Smooth muscle cell of the brain vasculature (primary cell): Measurements from ENCODE around the gene MROH7.

Experiments used
- DNase-seq: peaks from one replicate; pipeline ENCODE4 v3.0.0-alpha.2; 2012; ENCODE audit warnings: low read depth, low spot score

MROH7 gene

DNA sequence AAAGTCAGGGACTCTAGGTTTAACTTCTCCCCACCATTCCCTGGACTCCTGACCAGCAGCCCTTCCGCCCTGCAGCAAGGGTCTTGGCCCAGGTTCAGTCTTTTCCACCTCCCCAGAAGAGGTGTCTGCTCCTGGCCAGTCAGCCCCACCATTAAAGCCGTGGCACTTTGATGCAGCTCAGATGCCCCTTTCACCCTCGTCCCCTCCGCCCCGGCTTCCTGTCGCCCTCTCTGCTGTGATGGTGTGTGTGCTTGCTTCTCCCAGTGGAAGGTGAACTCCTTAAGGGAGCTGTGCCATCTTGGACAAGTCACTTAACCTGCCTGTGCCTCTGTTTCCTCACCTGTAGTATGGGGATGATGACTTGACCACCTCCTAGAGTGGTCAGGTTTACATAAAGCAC, 56.3 kb downstream of the MROH7 start:
- no peak for DNase-seq

DNA sequence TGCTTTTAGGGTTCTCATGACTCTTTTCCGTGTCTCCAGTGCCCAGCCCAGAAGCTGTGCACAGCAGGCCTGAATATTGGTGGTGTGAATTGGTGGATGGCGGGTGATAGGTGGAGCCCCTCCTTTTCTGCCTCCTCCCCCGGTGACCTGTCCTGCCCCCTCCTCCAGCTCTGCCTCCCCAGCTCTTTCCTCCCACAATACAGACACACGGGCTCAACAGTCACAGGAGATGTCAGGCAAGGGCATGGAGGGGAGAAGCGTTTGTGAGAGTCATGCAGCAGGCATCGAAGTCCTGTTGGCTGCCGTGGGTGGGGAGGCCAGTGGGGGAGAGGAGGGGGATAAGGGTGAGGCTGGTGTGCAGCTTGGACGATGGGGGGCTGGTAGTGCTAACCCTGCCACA, 56.8 kb downstream of the MROH7 start:
- DNase-seq = no peak

DNA sequence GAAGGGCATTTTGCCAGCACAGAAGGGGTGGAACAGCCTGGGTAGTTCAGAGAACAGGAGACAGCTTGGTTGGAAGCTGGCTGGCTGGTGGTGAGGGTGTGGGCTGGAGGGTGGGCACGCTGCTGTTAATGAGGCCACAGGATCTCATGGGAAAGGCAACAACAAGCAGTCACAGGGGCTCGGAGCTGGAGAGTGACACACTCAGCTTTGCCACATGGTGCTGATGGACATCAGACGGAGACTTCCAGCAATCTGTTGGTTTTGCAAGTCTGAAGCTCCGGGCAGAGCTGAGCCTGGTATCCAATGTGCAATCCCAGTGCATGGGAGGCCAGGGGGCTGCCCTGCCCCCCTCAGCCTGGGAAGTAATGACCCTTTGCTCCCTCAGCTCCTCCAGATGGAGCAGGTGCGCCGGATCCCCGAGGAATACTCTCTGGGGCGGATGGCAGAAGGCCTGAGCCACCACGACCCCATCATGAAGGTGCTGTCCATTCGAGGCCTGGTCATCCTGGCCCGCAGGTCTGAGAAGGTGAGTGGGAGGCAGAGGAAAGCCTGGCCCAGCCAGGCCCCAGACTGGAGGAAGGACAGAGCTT, 58.4 kb downstream of the MROH7 start:
- no peak for DNase-seq

DNA sequence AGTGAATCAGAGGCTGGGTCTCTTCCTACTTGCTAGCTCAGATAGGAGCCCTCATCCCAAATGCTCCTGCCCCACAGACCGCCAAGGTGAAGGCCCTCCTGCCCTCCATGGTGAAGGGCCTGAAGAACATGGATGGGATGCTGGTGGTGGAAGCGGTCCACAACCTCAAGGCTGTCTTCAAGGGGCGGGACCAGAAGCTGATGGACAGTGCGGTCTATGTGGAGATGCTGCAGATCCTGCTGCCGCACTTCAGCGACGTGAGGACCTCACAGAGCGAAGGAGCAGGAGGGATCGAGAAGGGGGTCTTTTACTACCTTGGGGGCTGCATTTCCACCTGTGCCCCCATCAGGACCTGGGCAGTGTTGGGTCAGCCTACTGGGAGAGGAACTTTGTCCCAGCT, 59.5 kb downstream of the MROH7 start:
- DNase-seq = no peak

DNA sequence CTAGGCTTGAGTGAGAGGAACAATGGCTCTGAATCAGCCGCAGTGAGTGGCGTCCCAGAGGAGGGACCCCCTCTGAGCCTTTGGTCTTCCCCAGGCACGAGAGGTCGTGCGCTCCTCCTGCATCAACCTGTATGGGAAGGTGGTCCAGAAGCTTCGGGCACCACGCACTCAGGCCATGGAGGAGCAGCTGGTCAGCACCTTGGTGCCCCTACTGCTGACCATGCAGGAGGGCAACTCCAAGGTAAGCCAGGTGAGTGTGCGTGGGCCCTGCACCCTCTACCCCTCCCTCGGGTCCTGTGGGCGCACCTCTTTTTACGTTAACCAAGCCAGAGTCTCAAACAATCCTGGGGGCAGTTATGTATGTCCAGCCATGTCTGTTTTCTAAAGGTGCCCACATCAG, 60.4 kb downstream of the MROH7 start:
- no peak for DNase-seq

DNA sequence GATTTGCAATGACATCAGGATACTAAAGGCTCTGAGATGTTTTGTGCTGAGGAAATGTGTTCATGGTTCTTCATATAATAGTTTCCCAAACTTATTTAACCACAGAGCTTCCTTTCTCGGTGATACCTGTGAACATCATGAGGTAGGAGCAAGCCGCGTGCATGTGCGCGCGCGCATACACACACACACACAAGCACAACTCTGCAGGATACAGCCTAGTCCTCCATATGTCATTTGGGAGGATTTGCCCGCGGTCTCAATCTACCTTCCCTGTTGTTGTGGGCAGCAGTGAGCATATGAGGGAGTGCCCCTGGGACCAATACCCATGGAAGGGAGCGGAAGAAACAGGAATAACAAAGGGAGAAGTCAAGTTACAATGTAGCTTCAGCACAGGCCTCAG, 61.9 kb downstream of the MROH7 start:
- no peak for DNase-seq

DNA sequence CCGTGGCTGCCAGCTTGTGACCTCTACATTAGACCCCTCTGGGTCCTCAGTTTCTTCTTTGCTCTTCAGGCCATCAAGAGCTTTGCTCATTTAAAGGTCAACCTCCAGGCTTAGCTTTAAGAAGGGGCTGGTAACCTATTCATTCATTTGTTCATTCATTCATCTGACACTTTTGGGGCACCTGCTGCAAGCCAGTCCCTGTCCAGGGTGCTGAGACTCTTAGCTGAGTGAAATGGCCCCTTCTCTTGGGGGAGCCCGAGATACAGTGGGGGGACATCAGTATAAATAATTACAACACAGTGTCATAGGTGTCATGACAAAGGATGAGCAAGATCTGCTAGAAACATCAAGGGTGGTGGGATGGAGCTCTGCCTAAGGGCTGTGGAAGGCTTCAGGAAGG, 63.6 kb downstream of the MROH7 start:
- DNase-seq = no peak

DNA sequence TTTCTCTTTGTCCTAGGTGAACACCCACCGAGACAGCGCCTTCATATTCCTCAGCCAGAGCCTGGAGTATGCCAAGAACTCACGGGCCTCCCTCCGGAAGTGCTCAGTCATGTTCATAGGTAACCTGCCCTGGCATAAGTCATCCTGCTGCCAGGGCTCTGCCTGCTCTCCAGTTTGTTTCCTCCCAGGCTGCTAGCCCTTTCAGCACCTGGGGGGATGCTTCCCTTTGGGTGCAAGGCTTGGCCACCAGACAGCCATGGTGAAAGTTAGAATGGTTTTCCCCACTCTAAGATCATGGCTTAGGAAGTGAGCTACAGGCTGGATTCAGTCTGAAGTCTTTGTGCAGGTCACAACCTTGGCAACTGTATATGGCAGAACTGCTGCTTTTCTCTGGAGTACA, 64.8 kb downstream of the MROH7 start:
- no peak for DNase-seq

DNA sequence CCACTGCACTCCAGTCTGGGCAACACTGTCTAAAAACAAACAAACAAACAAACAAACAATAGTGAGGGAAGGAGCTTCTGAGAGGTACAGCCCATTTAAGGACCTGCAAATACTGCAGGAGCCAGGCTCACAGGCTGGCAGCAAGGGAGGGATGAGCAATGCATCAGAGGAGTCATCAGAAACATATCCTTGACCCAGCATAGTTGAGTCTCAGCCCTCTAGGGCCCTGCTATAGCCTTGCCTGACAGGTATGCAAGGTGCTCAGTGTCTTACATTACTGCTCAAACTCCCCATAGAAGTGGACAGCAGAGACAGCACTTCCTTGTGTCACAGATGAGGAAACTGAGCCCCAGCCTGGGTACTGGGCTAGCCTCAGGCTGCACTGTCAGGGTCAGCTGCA, 66.8 kb downstream of the MROH7 start:
- no peak for DNase-seq

DNA sequence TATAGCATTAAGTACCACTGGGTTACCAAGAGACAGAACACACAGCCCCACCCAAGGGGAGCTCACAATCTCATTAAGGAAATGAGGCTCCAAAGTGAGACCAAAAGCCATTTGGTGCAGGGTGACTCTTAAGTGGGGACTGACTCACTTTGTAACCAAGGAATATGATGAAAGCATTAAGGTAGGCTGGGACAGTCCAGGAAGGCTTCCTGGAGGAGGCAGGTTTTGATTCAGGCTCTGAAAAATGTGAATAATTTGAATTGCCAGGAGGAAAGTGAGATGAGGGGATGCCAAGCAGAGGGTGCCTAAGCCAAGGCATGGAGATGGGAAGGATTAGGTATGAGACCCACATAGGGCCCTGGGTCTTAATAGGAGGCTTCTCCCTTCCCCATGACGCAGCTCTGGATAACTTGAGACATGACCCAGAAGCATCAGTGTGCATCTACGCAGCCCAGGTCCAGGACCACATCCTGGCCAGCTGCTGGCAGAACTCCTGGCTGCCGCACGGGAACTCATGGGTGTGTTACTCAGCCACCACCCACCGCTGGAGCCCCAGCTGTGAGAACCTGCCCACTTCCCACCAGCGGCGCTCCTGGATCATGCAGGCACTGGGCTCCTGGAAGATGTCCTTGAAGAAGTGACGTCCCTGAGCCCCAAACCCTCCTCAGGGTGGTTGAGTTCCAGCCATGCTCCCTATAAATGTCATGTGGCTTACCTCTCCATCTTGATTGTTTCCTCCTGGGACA, 68.1 kb downstream of the MROH7 start:
- DNase-seq = no peak

DNA sequence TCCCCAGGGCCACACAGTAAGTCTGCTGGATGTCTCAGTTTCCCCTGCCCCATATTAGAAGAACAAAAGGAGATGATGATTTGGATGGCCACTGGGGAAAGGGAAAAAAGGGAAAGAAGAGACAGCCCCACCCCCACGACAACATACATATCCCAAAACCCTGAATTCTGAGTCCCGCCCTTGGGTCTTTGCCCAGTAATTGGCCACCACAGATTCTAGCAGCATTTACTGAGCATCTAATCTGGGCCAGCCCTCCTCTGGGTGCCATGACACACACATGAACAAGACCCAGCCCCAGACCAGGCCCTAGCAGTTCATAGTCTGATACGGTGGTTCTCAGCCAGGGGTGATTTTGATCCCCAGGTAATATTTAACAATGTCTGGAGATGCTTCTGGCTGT, 68.8 kb downstream of the MROH7 start:
- no peak for DNase-seq

DNA sequence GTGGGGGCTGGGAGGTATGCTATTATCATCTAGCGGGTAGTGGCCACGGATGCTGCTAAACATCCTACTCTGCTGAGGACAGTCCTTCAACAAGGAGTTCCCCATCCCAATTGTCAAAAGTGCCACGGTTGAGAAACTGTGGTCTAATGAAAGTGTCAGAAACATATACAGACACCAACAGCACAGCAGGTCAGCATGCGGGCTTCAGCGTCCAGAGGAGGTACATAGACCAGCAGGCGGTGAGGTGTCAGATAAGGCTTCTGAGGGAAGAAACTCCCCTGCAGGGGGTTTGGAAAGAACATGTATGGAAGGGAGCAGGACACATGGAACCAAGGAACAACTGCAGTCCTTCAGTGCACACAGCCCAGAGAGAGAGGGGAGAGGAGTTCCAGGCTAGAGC, 69.3 kb downstream of the MROH7 start:
- DNase-seq = no peak

DNA sequence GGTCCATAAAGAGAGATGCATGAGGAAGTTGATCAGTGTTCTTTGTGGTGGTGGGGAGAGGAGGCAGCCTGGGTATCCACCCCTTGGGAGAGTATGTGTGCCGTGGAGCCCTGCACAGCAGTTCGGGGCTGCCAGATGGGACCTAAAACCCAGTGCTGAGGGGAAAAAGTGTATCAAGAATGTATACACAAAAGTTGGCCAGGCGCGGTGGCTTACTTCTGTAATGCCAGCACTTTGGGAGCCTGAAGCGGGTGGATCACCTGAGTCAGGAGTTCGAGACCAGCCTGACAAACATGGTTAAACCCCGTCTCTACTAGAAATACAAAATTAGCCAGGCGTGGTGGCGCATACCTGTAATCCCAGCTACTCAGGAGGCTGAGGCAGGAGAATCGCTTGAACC, 70.0 kb downstream of the MROH7 start:
- DNase-seq = no peak

DNA sequence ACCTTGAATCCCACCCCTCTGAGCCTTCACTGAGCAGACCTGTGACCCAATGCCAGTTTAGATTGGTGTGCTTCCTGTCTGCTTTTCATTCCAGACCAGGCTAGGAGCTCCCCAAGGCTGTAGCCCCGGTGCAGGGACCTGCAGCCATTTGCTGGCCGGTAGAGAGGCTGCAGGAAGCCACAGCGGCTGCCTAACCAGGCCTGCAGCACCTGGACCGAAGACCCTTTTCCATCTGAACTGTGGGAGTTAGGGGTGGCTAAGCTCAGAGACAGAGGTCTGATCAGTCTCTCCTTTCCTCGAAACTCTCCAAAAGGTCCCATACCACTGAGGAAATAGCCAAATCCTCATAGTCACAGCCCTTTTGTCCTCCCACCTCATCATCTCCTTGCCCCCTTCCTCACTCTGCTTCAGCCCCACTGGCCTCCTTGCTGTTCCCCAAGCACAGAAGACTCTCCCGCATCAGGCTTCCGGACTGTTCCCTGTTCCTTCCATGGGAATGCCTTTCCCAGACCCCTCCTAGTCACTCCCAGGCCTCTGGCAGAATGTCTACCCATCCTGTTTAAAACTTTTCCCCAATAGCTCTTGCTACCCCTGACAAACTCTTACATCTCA, 73.4 kb downstream of the MROH7 start:
- no peak for DNase-seq

DNA sequence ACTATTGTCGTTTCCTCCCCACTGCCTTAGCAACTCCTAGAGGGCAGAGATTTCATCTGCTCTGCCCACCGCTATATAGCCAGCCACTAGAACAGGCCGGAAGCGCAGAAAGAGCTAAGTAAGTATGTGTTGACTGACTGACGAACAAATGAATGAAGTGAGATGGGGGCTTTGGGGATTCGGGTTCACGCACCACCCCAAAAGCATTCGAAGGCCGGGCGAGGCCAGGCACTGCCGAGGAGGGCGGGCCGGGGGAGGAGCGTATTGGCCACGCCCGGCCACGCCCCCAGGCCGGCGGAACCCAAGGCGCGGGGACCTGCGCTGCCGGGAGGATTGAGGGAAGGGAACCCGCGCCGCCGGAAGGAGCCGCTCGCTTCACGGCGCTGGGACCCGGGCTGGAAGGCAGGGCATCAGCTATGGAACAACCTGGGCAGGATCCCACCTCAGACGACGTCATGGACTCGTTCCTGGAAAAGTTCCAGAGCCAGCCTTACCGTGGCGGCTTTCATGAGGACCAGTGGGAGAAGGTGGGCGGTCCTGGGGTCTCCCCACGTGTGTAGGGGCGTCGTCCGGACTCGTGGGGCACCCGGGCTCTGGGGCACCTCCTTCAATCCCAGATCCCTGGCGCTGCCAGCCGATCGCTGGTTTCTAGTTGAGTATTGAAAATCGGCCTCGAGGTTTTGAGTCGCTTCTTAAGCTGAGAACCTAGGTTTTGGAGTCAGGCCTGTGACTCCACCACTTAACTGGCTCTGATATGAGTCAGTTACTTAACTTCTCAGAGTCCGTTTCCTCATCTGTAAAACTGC, 74.1 kb downstream of the MROH7 start, which contains the start of gene TTC4:
TTC4 (plus strand) TSS at position 369 of the 806 bp plus-strand sequence; CDS start at position 417, 48 bp downstream.
- DNase-seq = peak; percentile 59

DNA sequence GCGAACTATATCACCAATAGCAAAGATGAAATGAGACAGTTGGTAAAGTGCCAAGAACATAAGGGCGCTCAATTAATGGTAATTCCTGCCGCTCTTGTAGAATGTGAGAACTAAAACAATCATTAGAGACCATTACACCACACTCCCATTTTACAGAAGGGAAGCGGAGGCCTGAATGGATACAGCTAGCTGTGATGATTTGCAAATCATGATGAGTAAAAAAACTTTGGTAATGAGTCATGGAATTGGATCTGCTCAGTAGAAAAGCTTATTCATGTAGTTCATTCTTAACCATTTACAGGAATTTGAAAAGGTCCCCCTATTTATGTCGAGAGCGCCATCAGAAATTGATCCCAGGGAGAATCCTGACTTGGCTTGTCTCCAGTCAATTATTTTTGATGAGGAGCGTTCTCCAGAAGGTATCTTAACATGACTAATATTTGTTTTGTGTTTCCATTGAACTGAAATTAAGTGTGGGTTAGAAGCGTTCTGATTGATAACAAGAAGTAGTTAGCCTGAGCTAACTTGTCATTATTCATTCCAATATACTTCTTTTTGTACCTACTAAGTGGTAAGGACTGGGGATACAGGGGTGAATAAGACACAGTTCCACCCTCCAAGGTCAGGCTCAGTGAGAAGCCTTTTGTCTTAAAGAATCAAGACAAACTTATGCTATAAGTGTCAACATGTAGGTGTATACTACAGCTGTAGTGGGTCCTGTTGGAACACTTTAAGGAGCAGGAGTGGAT, 74.9 kb downstream of the MROH7 start:
- no peak for DNase-seq

DNA sequence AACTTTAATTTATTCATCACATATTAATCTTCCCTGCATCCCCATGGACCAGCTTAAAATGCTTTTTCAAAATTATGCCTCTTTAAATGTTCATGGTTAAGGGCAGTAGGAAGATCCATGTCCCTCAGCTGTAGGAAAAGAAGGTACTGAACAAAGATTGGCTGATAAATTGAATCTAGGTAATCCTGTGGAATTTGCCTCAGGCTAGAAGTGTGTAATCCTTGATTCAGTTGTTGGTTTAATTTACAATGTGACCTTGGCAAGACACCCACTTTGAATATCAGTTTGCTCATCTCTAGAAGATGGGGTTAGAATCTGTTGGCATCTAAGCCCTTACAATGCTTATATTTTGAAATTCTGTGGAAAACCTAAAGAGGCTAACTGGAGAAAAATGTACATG, 80.1 kb downstream of the MROH7 start:
- DNase-seq = no peak

DNA sequence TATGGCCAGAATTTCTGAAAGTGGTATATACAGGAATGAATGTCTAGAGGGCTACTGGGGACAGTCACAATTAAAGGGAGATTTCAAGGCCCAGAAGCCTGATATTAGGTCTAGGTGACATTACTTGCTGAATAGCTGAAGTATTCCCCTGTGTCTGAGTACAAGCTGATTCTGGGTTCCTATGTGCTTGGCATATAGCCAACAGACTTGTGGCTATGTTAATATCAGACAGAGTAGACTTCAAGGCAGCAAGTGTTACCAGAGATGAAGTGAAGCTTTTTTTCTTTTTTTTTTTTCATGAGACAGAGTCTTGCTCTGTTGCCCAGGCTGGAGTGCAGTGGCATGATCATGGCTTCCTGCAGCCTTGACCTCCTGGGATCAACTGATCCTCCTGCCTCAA, 82.4 kb downstream of the MROH7 start:
- DNase-seq = no peak

DNA sequence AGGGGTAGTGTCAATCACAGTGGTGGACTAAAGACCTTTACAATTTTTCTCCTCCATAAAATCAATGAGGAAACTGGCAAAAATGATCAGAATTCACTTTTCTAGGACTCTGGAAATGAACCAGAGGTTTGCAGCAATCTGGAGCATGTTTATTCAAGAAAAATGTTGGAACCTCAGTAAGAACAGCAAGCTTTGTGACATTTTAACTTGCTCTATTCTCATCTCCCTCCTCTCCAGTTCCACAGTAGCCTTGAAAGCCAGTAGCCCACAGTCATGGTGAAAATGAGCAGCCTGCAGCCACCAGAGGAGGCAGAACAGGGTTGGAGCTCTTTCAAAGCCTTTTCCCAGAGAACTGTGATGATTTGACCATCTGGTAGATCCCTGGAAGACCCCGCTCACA, 83.2 kb downstream of the MROH7 start:
- DNase-seq = no peak

DNA sequence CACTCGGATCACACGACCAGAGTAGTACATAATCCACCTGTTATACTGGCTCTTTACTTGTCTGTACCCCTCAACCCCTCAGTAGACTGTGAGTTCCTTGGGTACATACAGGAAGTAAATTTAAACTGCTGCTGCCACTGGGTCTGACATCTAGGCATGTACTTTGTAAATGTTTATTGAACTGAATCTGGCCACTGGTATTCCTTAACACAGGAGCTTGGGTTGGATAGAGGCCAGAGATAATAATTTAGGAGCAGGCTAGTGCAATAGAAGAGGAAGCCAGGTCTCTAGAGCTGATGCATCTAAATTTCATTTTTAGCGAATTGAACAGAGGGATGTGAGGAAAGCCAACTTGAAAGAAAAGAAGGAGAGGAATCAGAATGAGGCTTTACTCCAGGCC, 86.4 kb downstream of the MROH7 start:
- DNase-seq = no peak

DNA sequence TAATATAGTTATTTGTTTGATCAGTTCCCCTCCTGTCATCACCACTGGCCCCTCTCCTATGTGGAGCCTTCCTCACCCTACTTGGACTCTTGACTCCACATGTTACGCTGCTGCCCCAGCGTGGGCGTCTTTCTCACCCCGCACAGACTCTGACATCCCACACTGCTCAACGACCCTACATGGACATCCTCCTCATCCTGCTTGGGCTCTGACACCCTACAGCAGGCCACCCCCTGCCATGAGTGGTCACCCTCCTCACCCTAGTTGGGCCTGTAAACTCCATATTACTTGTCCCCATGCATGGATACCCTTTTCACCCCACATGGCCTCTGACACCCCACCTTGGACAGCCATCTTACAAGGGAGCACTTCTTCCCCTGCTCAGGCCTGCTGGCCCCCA, 95.1 kb downstream of the MROH7 start:
- DNase-seq = no peak

DNA sequence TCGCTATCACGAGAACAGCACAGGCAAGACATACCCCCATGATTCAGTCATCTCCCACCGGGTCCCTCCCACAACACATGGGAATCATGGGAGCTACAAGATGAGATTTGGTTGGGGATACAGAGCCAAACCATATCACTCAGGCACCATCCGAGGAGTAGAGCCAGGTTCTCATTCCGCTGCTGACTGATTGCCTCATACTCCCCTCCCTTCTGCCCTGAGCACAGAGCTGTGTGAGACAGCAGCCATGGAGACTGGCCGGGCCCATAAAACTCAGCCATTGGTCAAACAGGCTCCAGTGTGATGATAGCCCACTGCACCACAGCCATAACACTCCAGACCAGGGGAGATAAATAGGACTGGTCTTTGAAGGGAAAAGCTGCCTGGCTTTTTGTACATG, 96.7 kb downstream of the MROH7 start:
- DNase-seq = no peak
